ENCODE results near the gene ACSL3.
"Not testable (repeated sequence)": the region's sequence is repeated elsewhere in the genome, so short reads cannot be mapped to it uniquely, and the experiment has no call there.

- TF ChIP-seq CTCF (conservative IDR thresholded peaks at IDR 0.05; ENCODE audit: low read depth, low read length); EZH2 (IDR thresholded peaks at IDR 0.05; ENCODE audit: low read length, unreplicated experiment); EZH2phosphoT487 (IDR thresholded peaks at IDR 0.05; ENCODE audit: borderline replicate concordance, low read length): not testable (repeated sequence)
Observed at GRCh38 chr2:222917212-222917611, 56.4 kb downstream of the ACSL3 start.
